ENCODE data around the gene AGTRAP.

DNA sequence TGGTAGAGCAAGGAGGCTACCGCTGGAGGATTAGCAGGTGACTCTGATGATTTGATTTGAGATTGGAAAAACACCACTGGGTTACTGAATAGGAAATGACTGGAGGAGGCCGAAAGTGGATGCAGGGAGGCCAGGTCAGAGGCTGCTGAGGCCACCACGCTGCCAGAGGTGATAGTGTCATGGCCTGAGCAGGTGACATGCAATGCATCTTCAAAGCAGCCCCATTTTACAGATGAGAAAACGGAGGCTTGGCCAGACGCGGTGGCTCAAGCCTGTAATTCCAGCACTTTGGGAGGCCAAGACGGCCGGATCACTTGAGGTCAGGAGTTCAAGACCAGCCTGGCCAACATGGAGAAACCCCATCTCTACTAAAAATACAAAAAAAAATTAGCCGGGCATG lies 38.8 kb downstream of the AGTRAP start:
- TF ChIP-seq CTCF (IDR thresholded peaks at IDR 0.05) (no peak), POLR2A (IDR thresholded peaks at IDR 0.05) (no peak)
